ENCODE results near the gene MDN1. TPM values are rescaled to one million over a fixed set of nuclear protein-coding genes. Genes with fewer than 3 reads are reported as not detected.

The MDN1 gene
- total RNA-seq, 4 donors from 2014 or later = 13.5 to 22.0 (median 17.0) TPM

GRCh38 chr6:89797317-89797716, 22.3 kb downstream of the MDN1 start:
- DNase-seq = peak; percentile 21 to 48
- in situ Hi-C loops (cut with MboI; ENCODE audit: low sequenced_read_pairs in 4 of 4) = no loop called here
- Histone ChIP-seq H3K4me3 (no peak overlapping the region), H3K9me3 (no peaks in the 10 kb centered on the region), H3K4me1 (peaks cover 13 to 17% of the 10 kb centered on the region in 2 donors), H3K27me3 (no peaks in the 10 kb centered on the region), H3K36me3 (peaks cover 0 to 22% of the 10 kb centered on the region in 2 donors), H3K27ac (peak overlapping the region in 1 of 4 donors; percentile 26)
- intact Hi-C loops (cut with DNase I; ENCODE audit: low total_unique reads) = no loop called here
- ATAC-seq = peak in 1 of 2 donors; percentile 34
- TF ChIP-seq, protein P1, sequence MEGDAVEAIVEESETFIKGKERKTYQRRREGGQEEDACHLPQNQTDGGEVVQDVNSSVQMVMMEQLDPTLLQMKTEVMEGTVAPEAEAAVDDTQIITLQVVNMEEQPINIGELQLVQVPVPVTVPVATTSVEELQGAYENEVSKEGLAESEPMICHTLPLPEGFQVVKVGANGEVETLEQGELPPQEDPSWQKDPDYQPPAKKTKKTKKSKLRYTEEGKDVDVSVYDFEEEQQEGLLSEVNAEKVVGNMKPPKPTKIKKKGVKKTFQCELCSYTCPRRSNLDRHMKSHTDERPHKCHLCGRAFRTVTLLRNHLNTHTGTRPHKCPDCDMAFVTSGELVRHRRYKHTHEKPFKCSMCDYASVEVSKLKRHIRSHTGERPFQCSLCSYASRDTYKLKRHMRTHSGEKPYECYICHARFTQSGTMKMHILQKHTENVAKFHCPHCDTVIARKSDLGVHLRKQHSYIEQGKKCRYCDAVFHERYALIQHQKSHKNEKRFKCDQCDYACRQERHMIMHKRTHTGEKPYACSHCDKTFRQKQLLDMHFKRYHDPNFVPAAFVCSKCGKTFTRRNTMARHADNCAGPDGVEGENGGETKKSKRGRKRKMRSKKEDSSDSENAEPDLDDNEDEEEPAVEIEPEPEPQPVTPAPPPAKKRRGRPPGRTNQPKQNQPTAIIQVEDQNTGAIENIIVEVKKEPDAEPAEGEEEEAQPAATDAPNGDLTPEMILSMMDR (IDR thresholded peaks at IDR 0.05 in 4 of 5, conservative IDR thresholded peaks at IDR 0.05 in 1 of 5) = no peak
- no peak for TF ChIP-seq POLR2A (IDR thresholded peaks at IDR 0.05)

GRCh38 chr6:89794324-89794723, 25.3 kb downstream of the MDN1 start:
- intact Hi-C loops (cut with DNase I; ENCODE audit: low total_unique reads) = no loop called here
- in situ Hi-C loops (cut with MboI; ENCODE audit: low sequenced_read_pairs in 4 of 4) = no loop called here
- no peak for TF ChIP-seq POLR2A (IDR thresholded peaks at IDR 0.05)
- TF ChIP-seq, protein P1 (IDR thresholded peaks at IDR 0.05 in 4 of 5, conservative IDR thresholded peaks at IDR 0.05 in 1 of 5) = no peak
- ATAC-seq = no peak
- Histone ChIP-seq H3K36me3 (peaks cover 0 to 31% of the 10 kb centered on the region in 2 donors), H3K27ac (peak overlapping the region; percentile 62 to 83 (median 74)), H3K4me3 (no peak overlapping the region), H3K9me3 (no peaks in the 10 kb centered on the region), H3K4me1 (peaks cover 13 to 17% of the 10 kb centered on the region in 2 donors), H3K27me3 (no peaks in the 10 kb centered on the region)
- no peak for DNase-seq

- Histone ChIP-seq H3K9me3 (no peaks in the 10 kb centered on the region), H3K36me3 (peaks cover 0 to 29% of the 10 kb centered on the region in 2 donors), H3K4me3 (no peak overlapping the region), H3K4me1 (peaks cover 13 to 17% of the 10 kb centered on the region in 2 donors), H3K27ac (peak overlapping the region; percentile 62 to 83 (median 74)), H3K27me3 (no peaks in the 10 kb centered on the region)
- intact Hi-C loops (cut with DNase I; ENCODE audit: low total_unique reads) (no loop called here), in situ Hi-C loops (cut with MboI; ENCODE audit: low sequenced_read_pairs in 4 of 4) (no loop called here)
- DNase-seq (peak; percentile 57 to 75), ATAC-seq (peak; percentile 83 to 84)
- TF ChIP-seq, protein P1 (IDR thresholded peaks at IDR 0.05 in 4 of 5, conservative IDR thresholded peaks at IDR 0.05 in 1 of 5) = no peak
- TF ChIP-seq POLR2A (IDR thresholded peaks at IDR 0.05) = no peak
Measured at GRCh38 chr6:89793586-89793985, 26.0 kb downstream of the MDN1 start.

- Histone ChIP-seq H3K27me3 (no peaks in the 10 kb centered on the region), H3K4me1 (peaks cover 13 to 17% of the 10 kb centered on the region in 2 donors), H3K9me3 (no peaks in the 10 kb centered on the region), H3K4me3 (no peak overlapping the region), H3K27ac (peak overlapping the region; percentile 62 to 83 (median 74)), H3K36me3 (peaks cover 0 to 36% of the 10 kb centered on the region in 2 donors)
- ATAC-seq = peak; percentile 83 to 93
- intact Hi-C loops (cut with DNase I; ENCODE audit: low total_unique reads) (no loop called here), in situ Hi-C loops (cut with MboI; ENCODE audit: low sequenced_read_pairs in 4 of 4) (no loop called here)
- peak; percentile 16 to 40 for DNase-seq
- TF ChIP-seq, protein P1 (IDR thresholded peaks at IDR 0.05 in 4 of 5, conservative IDR thresholded peaks at IDR 0.05 in 1 of 5) = peak in 4 of 5 experiments; percentile 15 to 45 (median 22)
- TF ChIP-seq POLR2A (IDR thresholded peaks at IDR 0.05) = no peak
Measured at GRCh38 chr6:89792881-89793280, 26.7 kb downstream of the MDN1 start.

DNA sequence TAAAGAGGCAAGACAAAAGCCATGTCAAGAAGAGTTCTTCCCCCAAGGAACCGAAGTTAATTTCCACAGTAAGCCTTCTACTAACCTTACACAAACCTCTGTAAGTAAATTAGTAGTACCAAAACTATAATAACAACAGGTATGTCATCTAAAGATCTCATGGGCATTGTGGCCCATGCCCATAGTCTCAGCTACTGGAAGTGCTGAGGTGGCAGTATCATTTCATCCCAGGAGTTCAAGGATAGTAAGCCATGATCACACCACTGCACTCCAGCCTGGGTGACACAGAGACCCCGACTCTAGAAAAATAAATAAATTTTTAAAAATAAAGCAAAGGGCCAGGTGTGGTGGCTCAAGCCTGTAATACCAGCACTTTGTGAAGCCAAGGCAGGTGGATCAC, 29.2 kb downstream of the MDN1 start:
- in situ Hi-C loops (cut with MboI; ENCODE audit: low sequenced_read_pairs in 4 of 4) (no loop called here), intact Hi-C loops (cut with DNase I; ENCODE audit: low total_unique reads) (no loop called here)
- Histone ChIP-seq H3K9me3 (no peaks in the 10 kb centered on the region), H3K27me3 (no peaks in the 10 kb centered on the region), H3K36me3 (peaks cover 0 to 58% of the 10 kb centered on the region in 2 donors), H3K4me3 (no peak overlapping the region), H3K27ac (no peak overlapping the region), H3K4me1 (peaks cover 13 to 17% of the 10 kb centered on the region in 2 donors)
- TF ChIP-seq, protein P1 (IDR thresholded peaks at IDR 0.05 in 4 of 5, conservative IDR thresholded peaks at IDR 0.05 in 1 of 5) = no peak
- TF ChIP-seq POLR2A (IDR thresholded peaks at IDR 0.05) = no peak
- DNase-seq = no peak
- ATAC-seq = no peak

Measured in gastrocnemius medialis (tissue), 4 donors.